ENCODE data around the gene ALG14.

DNA sequence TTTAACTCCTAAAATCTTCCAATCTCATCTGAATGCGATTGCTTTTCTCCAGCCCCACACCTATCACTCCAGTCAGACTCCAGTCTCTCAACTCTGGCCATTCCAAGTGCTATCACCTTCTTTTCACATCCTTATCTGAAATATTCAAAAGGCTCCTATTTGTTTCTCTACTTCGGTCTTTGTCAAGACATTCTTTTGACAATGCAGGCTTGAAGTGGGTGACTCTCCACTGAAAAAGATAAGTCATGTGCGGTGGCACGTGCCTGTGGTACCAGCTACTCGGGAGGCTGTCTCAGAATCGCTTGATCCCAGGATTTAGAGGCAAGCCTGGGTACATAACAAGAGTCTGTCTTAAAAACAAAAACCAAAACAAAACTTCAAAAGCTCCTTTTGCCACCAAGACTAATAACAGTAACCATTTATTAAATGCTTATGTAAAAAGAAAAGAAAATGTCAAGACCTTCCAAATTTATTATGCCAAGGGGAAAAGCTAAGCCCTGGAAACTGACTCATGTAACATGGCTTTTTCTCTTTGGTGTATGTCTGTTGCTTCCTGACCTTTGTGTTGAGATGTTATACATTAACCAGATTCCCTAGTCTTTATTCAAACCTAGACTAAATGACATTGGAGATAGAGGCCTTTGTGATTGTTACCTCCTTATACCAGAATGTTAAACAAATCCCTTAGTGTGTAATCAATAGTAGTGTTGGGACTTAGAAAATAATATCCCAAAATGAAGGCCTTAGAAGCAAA is 3.6 kb downstream of the ALG14 start:
- TF ChIP-seq, protein P1, sequence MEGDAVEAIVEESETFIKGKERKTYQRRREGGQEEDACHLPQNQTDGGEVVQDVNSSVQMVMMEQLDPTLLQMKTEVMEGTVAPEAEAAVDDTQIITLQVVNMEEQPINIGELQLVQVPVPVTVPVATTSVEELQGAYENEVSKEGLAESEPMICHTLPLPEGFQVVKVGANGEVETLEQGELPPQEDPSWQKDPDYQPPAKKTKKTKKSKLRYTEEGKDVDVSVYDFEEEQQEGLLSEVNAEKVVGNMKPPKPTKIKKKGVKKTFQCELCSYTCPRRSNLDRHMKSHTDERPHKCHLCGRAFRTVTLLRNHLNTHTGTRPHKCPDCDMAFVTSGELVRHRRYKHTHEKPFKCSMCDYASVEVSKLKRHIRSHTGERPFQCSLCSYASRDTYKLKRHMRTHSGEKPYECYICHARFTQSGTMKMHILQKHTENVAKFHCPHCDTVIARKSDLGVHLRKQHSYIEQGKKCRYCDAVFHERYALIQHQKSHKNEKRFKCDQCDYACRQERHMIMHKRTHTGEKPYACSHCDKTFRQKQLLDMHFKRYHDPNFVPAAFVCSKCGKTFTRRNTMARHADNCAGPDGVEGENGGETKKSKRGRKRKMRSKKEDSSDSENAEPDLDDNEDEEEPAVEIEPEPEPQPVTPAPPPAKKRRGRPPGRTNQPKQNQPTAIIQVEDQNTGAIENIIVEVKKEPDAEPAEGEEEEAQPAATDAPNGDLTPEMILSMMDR (conservative IDR thresholded peaks at IDR 0.05 in 1 of 2, IDR thresholded peaks at IDR 0.05 in 1 of 2; ENCODE audit: low read depth in 1 of 2, low read length in 2 of 2) = no peak
- TF ChIP-seq EZH2 (IDR thresholded peaks at IDR 0.05; ENCODE audit: low read length, missing control alignments) = no peak
